K562 (cell line): ENCODE results near the gene ACTL10. TPM values are rescaled to one million over a fixed set of nuclear protein-coding genes. Genes with fewer than 3 reads are reported as not detected.

ENCODE experiments used
- AFF1 ChIP-seq, 2 experiments: fragments of 450-650 bp; IDR thresholded peaks; 2 replicates each; pipeline ENCODE4 v1.6.1; 2018; ENCODE audit warnings: mild to moderate bottlenecking in 2 of 2, low read depth in 1 of 2; ENCODE audit not compliant: partially characterized antibody in 2 of 2
- E4F1 ChIP-seq: fragments of 250-450 bp; sonication (Bioruptor Pico); IDR thresholded peaks from 2 replicates; pipeline ENCODE4 v1.5.0; 2021; ENCODE audit warnings: mild to moderate bottlenecking, borderline replicate concordance
- ETV5 ChIP-seq: sonication (generic); formaldehyde crosslinking; IDR thresholded peaks from 2 replicates; pipeline ENCODE4 v1.4.0; 2020; ENCODE audit warnings: low read depth, mild to moderate bottlenecking, missing genetic modification reagents
- IFI16 ChIP-seq: fragments of 250-450 bp; sonication (Bioruptor Pico); IDR thresholded peaks from 2 replicates; pipeline ENCODE4 v2.1.2; 2022; ENCODE audit warnings: mild to moderate bottlenecking, inconsistent platforms
- KAT8 ChIP-seq: fragments of 450-650 bp; IDR thresholded peaks from 2 replicates; pipeline ENCODE4 v1.6.1; 2016; ENCODE audit warnings: low read depth, mild to moderate bottlenecking
- MCM3 ChIP-seq: fragments of 450-650 bp; IDR thresholded peaks from 2 replicates; pipeline ENCODE4 v1.6.1; 2016
- RAD21 ChIP-seq, 2 experiments: fragments of 250-450 bp in 1 of 2; fragments of 450-650 bp in 1 of 2; sonication (Bioruptor Pico) in 1 of 2; formaldehyde crosslinking in 1 of 2; IDR thresholded peaks in 1 of 2; conservative IDR thresholded peaks in 1 of 2; 2 replicates each; pipeline versions ENCODE4 v1.4.0 to v1.8.0; 2020 to 2022; ENCODE audit warnings: mild to moderate bottlenecking in 2 of 2, moderate library complexity in 1 of 2
- SIX5 ChIP-seq, 2 experiments: IDR thresholded peaks; 2 replicates each; pipeline ENCODE4 v1.6.1; 2011; ENCODE audit warnings: low read length in 2 of 2, borderline replicate concordance in 1 of 2, low read depth in 1 of 2, mild to moderate bottlenecking in 1 of 2, moderate library complexity in 1 of 2; ENCODE audit not compliant: insufficient read depth in 1 of 2
- SMAD1 ChIP-seq: fragments of 150-350 bp; IDR thresholded peaks from 2 replicates; pipeline ENCODE4 v1.6.1; 2014; ENCODE audit warnings: low read length, low read depth; ENCODE audit not compliant: partially characterized antibody
- SMC3 ChIP-seq: conservative IDR thresholded peaks from 2 replicates; pipeline ENCODE4 v1.6.1; 2011; ENCODE audit warnings: low read depth, low read length, improper control_type of control experiment; ENCODE audit not compliant: insufficient read depth
- TAL1 ChIP-seq: fragments of 450-650 bp; IDR thresholded peaks from 2 replicates; pipeline ENCODE4 v1.6.1; 2016; ENCODE audit warnings: mild to moderate bottlenecking
- TEAD1 ChIP-seq, 2 experiments: fragments of 450-650 bp in 1 of 2; sonication (generic) in 1 of 2; formaldehyde crosslinking; IDR thresholded peaks; 2 replicates each; pipeline versions ENCODE4 v1.4.0 to v1.8.0; 2020 to 2022; ENCODE audit warnings: mild to moderate bottlenecking in 2 of 2, missing genetic modification reagents in 1 of 2
- TEAD4 ChIP-seq, 2 experiments: sonication (generic) in 1 of 2; formaldehyde crosslinking in 1 of 2; IDR thresholded peaks; 2 replicates each; pipeline versions ENCODE4 v1.6.1 to v1.8.0; 2012 to 2022; ENCODE audit warnings: borderline replicate concordance in 1 of 2, inconsistent platforms in 1 of 2, low read length in 1 of 2, mild to moderate bottlenecking in 1 of 2, missing genetic modification reagents in 1 of 2
- U2AF2 ChIP-seq: fragments of 200-400 bp; formaldehyde crosslinking; optimal IDR thresholded peaks from 2 replicates; pipeline ENCODE3; 2017; ENCODE audit warnings: low read depth, mild to moderate bottlenecking, low read length
- ZBTB26 ChIP-seq: fragments of 450-650 bp; formaldehyde crosslinking; IDR thresholded peaks from 2 replicates; pipeline ENCODE4 v1.4.0; 2022; ENCODE audit warnings: missing genetic modification characterization
- ZBTB7A ChIP-seq: IDR thresholded peaks from 2 replicates; pipeline ENCODE4 v1.6.1; 2011; ENCODE audit warnings: low read depth, mild to moderate bottlenecking, low read length, moderate library complexity, borderline replicate concordance; ENCODE audit not compliant: control insufficient read depth
- ZFPM2 ChIP-seq: fragments of 250-450 bp; sonication (Bioruptor Pico); IDR thresholded peaks from 2 replicates; pipeline ENCODE4 v1.5.1; 2022; ENCODE audit warnings: mild to moderate bottlenecking
- ZNF134 ChIP-seq: fragments of 250-450 bp; sonication (Bioruptor Pico); conservative IDR thresholded peaks from 2 replicates; pipeline ENCODE4 v1.4.0; 2020
- ZNF212 ChIP-seq: fragments of 450-650 bp; formaldehyde crosslinking; IDR thresholded peaks from 2 replicates; pipeline ENCODE4 v1.4.0; 2020; ENCODE audit warnings: mild to moderate bottlenecking
- polyA plus RNA-seq, 8 experiments: library from polyadenylated mRNA; depleted of rRNA in 4 of 8; stranded (reverse) in 5 of 8; unstranded in 3 of 8; fragments of >200 nt; fragmentation: Nextera tagmentation in 2 of 8; fragmentation: Illumina TruSeq in 1 of 8; extraction: Ambion mirVana in 2 of 8; extraction: Trizol in 1 of 8; gene quantifications; 2 replicates each; pipeline versions ENCODE4 v1.2.1 to v1.2.3, GENCODE V29; 2011 to 2014; ENCODE audit warnings: inconsistent platforms in 1 of 8, missing spikeins in 1 of 8
- total RNA-seq, 7 experiments: library from RNA; depleted of rRNA in 6 of 7; stranded (reverse); fragments of >200 nt in 6 of 7; fragmentation: Illumina TruSeq in 2 of 7; extraction: Trizol in 2 of 7; gene quantifications; 2 replicates each; pipeline versions ENCODE4 v1.2.1 to v1.2.3, GENCODE V29; 2011 to 2021; ENCODE audit warnings: low replicate concordance in 1 of 7

ACTL10 gene
- total and polyA plus RNA-seq, 9 of the 15 experiments (the other 6 are each of a cell fraction or from before 2014, with no cell fraction given), result 0.07 to 0.14 TPM; not detected in 7

- TF ChIP-seq IFI16 (CRISPR knock-in tag), result no peak
- TF ChIP-seq E4F1, result no peak
- 0 out of 4 replicates have a peak, but pooled peaks of 1 of the 2 experiments have one; percentile 19 for TF ChIP-seq TEAD1 (CRISPR knock-in tag; IDR thresholded peaks at IDR 0.05)
- TF ChIP-seq AFF1 (IDR thresholded peaks at IDR 0.05; ENCODE audit: low read depth in 1 of 2, partially characterized antibody in 2 of 2), result no peak
- no peak for TF ChIP-seq U2AF2
- TF ChIP-seq SMC3, result 0 out of 2 replicates have a peak, but pooled peaks have one; percentile 11
- 0 out of 2 replicates have a peak, but pooled peaks have one; percentile 30 for TF ChIP-seq ETV5 (CRISPR knock-in tag)
- TF ChIP-seq SMAD1, result no peak
- no peak for TF ChIP-seq SIX5 (IDR thresholded peaks at IDR 0.05; ENCODE audit: borderline replicate concordance in 1 of 2, insufficient read depth in 1 of 2, low read depth in 1 of 2, low read length in 2 of 2)
- TF ChIP-seq MCM3, result no peak
- TF ChIP-seq ZNF134 (CRISPR knock-in tag), result no peak
- no peak for TF ChIP-seq TAL1
- TF ChIP-seq RAD21 (CRISPR knock-in tag; conservative IDR thresholded peaks at IDR 0.05 in 1 of 2, IDR thresholded peaks at IDR 0.05 in 1 of 2), result no peak
- no peak for TF ChIP-seq KAT8
- no peak for TF ChIP-seq ZNF212 (CRISPR knock-in tag)
- TF ChIP-seq TEAD4 (IDR thresholded peaks at IDR 0.05; ENCODE audit: low read length), result 0 out of 2 replicates have a peak, but pooled peaks have one; percentile 22
- no peak for TF ChIP-seq TEAD4 (CRISPR knock-in tag; IDR thresholded peaks at IDR 0.05; ENCODE audit: borderline replicate concordance)
- peak; percentile 94 for TF ChIP-seq ZBTB7A
- no peak for TF ChIP-seq ZFPM2 (CRISPR knock-in tag)
- no peak for TF ChIP-seq ZBTB26 (CRISPR knock-in tag)
Observed at GRCh38 chr20:33685328-33686099, 18.8 kb downstream of the ACTL10 start (continued).
